ENCODE data around the gene RNF207.

- TF ChIP-seq, protein P1, sequence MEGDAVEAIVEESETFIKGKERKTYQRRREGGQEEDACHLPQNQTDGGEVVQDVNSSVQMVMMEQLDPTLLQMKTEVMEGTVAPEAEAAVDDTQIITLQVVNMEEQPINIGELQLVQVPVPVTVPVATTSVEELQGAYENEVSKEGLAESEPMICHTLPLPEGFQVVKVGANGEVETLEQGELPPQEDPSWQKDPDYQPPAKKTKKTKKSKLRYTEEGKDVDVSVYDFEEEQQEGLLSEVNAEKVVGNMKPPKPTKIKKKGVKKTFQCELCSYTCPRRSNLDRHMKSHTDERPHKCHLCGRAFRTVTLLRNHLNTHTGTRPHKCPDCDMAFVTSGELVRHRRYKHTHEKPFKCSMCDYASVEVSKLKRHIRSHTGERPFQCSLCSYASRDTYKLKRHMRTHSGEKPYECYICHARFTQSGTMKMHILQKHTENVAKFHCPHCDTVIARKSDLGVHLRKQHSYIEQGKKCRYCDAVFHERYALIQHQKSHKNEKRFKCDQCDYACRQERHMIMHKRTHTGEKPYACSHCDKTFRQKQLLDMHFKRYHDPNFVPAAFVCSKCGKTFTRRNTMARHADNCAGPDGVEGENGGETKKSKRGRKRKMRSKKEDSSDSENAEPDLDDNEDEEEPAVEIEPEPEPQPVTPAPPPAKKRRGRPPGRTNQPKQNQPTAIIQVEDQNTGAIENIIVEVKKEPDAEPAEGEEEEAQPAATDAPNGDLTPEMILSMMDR (IDR thresholded peaks at IDR 0.05): no peak
- TF ChIP-seq POLR2A (IDR thresholded peaks at IDR 0.05): no peak
Measured at GRCh38 chr1:6198646-6199297, 7.1 kb upstream of the RNF207 start.
